GM19324 (cell line): ENCODE data around the gene AQP6.

Source experiments
- ATAC-seq: cut with Tn5 transposase; IDR thresholded peaks from one replicate; pipeline ENCODE4 v1.9.1; 2021; ENCODE audit warnings: mild to moderate bottlenecking, moderate library complexity; ENCODE audit not compliant: unreplicated experiment, low FRiP score

AQP6 gene

DNA sequence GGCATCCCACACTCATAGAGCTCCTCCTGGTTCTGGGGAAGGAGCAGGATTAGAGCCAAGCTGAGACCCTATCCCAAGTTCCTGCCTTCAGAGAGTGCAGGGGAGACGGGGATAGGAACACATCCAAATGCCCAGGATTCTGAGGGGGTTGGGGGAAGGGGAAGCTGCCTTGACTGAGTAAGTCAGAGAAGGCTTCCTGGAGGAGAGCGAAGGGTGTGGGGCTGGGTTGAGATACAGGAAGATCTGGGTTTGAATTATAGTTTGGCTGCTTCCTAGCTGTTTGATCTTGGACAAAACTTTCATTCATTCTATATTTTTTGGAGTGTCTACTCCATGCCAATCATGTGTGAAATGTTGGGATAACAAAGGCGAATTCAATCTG, 30.2 kb upstream of the AQP6 start:
- ATAC-seq, result no peak

GRCh38 chr12:49942921-49943624, 29.7 kb upstream of the AQP6 start:
- ATAC-seq, result no peak

GRCh38 chr12:49943625-49943960, 29.2 kb upstream of the AQP6 start:
- no peak for ATAC-seq

GRCh38 chr12:49944046-49944445, 28.7 kb upstream of the AQP6 start:
- no peak for ATAC-seq

DNA sequence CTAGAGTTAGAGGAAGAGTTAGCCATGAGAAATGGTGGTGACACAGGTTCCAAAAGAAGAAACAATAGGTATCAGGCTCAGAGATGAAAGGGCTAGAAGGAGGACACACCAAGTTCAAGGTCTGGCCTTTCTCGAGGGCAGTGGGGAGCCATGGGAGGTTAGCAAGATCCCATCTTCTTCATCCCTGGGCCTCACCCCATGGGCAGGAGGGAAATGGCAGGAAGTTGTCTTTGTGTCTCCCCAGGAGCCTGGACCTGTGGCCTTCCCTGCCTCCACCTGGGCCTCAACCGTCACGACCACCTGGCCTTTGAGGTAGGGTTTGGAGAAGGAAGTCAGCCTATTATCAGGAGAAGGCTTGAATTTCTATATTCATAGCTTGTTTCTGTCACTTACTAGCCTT, 28.0 kb upstream of the AQP6 start:
- no peak for ATAC-seq

DNA sequence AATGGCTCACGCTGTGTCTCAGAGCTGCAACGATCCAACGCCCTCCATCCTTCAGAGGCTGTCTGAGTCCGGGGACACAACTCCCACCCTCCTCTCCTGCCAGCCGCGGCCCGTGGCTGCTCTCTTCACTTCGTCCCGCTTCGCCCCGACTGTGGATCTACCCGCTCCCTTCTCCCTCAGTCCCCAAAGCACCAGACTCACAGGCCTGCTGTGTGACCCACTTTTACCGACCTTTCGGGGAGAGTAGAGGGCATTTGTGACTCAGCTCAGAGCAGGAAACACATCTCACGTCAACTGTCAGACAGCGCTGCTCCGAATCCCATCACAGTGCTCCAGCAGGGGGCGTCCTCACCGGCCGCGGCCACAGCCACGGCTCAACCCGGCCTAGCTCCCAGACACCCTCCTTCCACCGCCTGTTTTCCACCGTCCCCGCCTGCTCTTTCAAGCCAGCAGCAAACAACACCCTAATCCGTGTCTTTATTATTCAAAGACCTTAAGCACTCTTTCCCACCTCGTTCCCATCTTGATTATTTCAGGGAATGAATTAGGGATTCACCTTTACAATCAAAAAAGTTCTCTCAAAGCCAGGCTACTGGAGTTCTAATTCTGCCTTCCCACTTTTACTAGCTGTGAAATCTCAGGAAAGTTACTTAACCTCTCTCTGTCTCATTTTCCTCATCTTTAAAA, 27.2 kb upstream of the AQP6 start:
- peak; percentile 57 for ATAC-seq

DNA sequence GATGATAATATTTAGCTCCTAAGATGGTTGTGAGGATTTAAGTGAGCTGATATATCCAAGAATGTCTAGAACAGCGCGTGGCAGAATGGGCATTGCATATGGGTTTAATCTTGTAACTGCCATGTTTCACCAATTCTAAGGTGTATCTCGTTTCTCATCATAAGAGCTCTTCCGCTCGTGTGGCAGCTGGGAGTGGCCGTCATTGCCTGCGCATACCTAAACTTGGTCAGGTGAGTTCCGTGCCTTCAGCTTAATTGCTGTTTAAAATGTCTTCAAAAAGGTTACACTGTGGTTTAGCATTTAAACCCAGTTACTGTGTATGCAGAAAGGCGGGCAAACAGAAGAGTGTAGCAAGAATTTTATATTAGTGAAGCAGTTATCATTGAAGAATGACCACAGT, 26.7 kb upstream of the AQP6 start:
- no peak for ATAC-seq

- ATAC-seq, result no peak
Measured at GRCh38 chr12:49946497-49946896, 26.2 kb upstream of the AQP6 start.

- no peak for ATAC-seq
Measured at GRCh38 chr12:49947593-49948226, 25.0 kb upstream of the AQP6 start.

DNA sequence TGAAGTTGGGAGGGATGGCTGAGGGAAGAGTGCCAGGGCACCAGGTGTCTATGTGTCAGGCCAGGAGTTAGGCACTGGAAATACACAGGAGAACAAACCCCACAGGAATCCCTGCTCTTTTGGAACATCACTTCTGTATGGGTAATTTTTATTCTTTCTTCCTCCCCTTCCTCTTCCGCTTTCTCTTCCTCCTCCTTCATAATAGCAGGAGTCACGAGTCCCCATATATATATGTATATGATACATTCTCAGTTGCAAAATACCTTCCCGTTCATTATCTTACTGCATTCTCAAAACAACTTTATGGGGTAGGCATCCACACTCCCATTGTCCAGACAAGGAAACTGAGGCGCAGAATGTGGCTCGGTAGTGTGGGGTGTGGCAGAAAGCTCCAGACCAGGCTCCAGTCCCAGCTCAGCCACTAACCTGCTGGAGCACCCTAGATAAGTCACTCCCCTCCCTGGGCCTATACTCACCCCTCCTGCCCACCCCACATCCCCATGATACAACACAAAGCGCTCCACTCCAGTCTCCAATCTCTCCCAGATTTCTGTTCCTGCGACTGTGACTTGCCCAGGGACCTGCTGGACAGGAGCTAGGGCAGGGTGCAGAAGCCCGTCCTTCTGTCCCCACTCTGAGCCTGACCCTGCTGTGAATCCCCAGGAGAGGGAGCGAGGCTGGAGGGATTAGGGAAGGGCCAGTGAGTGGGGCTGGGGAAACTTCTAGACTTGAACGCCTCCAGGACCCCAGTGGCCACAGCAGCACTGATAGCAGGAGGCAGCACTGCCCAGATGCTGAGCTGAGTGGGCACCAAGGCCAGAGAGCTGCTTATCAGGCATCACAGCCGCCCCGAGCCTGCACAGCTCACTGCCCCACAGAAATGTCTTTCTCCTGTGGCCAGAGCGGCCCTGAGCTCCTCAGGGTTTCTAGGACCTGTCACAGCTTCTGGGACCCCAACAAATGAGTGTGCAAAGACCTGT, 23.6 kb upstream of the AQP6 start:
- ATAC-seq, result no peak

DNA sequence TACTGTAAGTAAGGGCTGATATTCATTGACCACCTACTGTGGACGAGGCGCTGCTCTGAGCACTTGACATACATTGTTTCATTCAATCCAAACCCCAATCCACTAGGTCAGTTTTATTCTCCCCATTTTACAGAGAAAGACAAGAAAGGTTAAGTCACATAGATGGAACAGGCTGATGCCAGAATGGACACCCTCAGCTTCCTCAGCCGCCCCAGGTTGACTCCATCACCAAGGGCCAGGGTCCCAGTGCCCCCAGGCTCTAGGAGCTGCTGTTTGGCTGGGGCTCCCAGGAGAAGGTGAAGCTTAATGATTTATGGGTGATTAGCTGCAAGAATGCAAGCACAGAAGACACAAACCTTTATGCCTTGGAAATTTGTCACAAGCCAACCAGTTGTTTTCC, 22.9 kb upstream of the AQP6 start:
- ATAC-seq, result no peak

DNA sequence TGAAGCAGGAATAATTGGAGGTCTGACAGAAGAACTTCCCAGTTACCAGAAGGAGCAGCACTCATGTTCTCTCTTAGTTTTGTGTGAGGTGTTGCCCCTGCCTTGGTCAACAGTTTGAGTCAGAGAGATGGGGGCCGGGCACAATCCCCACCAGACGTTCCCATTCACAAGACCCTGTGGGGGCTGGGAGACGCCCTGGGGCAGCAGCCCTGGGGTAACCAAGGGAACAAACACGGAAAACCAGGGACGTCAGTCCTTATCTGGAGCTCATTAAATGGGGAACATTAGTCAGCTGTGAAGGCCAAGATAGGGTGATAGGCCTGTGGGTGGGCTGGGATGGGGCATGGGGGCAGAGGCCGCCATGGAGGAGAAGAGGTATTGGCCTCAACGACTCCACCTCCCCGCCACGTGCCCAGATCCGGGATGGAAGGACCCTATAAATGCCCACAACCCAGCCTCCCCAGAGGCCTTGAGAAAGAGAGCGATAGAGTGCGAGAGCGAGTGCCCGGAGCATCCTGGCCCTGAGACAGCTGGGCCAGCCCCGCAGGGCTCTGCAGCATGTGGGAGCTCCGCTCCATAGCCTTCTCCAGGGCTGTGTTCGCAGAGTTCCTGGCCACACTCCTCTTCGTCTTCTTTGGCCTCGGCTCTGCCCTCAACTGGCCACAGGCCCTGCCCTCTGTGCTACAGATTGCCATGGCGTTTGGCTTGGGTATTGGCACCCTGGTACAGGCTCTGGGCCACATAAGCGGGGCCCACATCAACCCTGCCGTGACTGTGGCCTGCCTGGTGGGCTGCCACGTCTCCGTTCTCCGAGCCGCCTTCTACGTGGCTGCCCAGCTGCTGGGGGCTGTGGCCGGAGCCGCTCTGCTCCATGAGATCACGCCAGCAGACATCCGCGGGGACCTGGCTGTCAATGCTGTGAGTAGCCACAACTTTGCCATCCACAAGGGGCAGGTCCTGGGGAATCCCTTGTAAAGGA, 22.2 kb upstream of the AQP6 start, which contains the start of gene AQP2:
AQP2 (plus strand) TSS at position 465 of the 979 bp plus-strand sequence; CDS start at position 559, 94 bp downstream.
- no peak for ATAC-seq

DNA sequence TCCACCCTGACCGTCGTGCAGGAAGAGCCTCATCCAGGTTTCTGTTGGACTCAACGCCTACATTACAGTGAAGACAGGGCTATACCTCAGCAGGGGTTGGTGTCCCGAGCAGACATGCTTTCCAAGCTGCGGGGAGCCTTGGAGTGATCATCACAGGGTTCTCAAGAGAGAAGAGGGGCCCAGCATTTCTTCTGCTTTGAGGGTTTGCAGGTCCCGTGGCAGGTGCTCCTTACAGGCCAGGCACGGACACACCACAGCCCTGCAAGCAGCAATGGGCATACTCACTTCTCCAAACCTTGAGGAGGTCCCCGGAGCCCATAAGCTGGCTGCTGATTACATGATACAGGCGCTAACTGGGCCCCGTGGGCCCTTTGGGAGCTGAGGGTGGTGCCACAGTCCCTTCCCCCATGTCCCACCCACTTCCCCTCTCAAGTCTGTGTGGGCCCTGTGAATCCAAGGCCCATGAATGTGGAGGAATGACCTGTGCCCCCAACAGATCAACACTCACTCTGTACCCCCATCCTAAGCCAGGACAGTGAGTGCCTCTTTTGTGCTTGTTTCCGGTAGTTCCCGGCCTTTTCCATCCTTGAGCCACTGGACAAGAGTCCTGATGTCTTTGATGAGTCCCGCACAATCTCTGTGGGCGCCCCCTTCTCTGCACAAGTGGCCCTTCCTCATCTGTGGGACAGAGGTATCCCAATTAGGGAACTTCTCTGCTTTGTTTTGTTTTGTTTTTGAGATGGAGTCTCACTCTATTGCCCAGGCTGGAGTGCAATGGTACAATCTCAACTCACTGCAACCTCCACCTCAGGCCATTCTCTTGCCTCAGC, 21.1 kb upstream of the AQP6 start:
- ATAC-seq, result no peak

- ATAC-seq, result no peak
Measured at GRCh38 chr12:49952391-49953055, 20.2 kb upstream of the AQP6 start.

GRCh38 chr12:49953151-49953550, 19.6 kb upstream of the AQP6 start:
- ATAC-seq, result no peak

- ATAC-seq, result no peak
Measured at GRCh38 chr12:49953961-49954846, 18.5 kb upstream of the AQP6 start.
